Measurements from ENCODE around the gene OSBPL9.

The OSBPL9 gene

GRCh38 chr1:51735746-51736254 lies 118.9 kb downstream of the OSBPL9 start:
- no peak overlapping the region for H3K27ac ChIP-seq
- no peaks in the 10 kb centered on the region for H3K36me3 ChIP-seq
- no peaks in the 10 kb centered on the region for H3K9me3 ChIP-seq
- H3K4me3 ChIP-seq (ENCODE audit: low read depth in 1 of 2, low read length in 1 of 2), result no peak overlapping the region
- TF ChIP-seq CTCF (IDR thresholded peaks at IDR 0.05), result no peak
- H3K27me3 ChIP-seq, result no peaks in the 10 kb centered on the region
- peaks cover 0 to 4% of the 10 kb centered on the region in 2 experiments for H3K4me1 ChIP-seq (ENCODE audit: control insufficient read depth in 1 of 2, insufficient read depth in 1 of 2, low read depth in 1 of 2, low read length in 1 of 2)

DNA sequence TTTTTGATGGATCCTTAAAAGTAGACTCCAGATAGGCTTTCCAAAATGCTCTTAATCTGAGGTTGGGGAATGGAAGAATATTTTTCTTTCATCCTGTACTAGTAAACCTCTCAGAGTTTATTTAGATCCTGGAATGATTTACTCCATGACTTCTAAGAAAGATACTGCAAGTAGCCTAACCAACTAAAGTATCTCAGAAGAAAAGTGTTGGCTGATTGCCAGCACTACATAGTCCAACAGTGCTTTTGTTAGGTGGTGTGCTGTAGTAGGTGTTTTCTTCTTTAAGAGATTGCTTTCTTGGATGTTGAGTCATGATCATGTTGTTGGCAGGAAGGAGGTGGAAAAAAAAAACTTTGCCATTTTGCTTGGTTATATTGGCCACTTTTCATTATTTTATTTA lies 119.8 kb downstream of the OSBPL9 start:
- H3K9me3 ChIP-seq, result no peaks in the 10 kb centered on the region
- no peak overlapping the region for H3K27ac ChIP-seq
- H3K4me3 ChIP-seq (ENCODE audit: low read depth in 1 of 2, low read length in 1 of 2), result no peak overlapping the region
- no peak for TF ChIP-seq CTCF (IDR thresholded peaks at IDR 0.05)
- no peaks in the 10 kb centered on the region for H3K36me3 ChIP-seq
- peaks cover 0 to 9% of the 10 kb centered on the region in 2 experiments for H3K4me1 ChIP-seq (ENCODE audit: control insufficient read depth in 1 of 2, insufficient read depth in 1 of 2, low read depth in 1 of 2, low read length in 1 of 2)
- no peaks in the 10 kb centered on the region for H3K27me3 ChIP-seq

GRCh38 chr1:51738681-51739080 lies 121.8 kb downstream of the OSBPL9 start:
- H3K36me3 ChIP-seq, result no peaks in the 10 kb centered on the region
- TF ChIP-seq CTCF (IDR thresholded peaks at IDR 0.05), result no peak
- H3K27me3 ChIP-seq, result no peaks in the 10 kb centered on the region
- no peak overlapping the region for H3K27ac ChIP-seq
- H3K9me3 ChIP-seq, result no peaks in the 10 kb centered on the region
- peaks cover 0 to 9% of the 10 kb centered on the region in 2 experiments for H3K4me1 ChIP-seq (ENCODE audit: control insufficient read depth in 1 of 2, insufficient read depth in 1 of 2, low read depth in 1 of 2, low read length in 1 of 2)
- H3K4me3 ChIP-seq (ENCODE audit: low read depth in 1 of 2, low read length in 1 of 2), result no peak overlapping the region

DNA sequence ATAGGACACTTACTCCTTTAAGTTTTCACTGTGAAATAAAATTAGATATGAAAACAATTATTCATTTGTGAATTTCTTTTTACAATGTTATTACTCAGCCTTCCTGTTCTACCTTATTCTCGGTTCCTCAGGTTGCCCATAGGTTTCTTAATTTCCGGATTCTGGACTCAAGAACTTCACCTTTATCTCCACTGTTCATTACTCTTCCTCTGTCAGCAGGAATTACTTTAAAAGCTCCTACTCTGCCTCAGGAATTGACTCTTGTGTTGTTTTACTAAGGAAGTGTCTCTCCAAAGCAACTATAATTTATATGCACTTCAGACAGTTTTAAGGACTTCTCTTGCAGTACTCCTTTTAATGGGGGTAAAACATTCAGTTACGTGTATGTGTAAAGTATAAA lies 123.8 kb downstream of the OSBPL9 start:
- Histone ChIP-seq H3K9me3 (no peaks in the 10 kb centered on the region), H3K4me1 (ENCODE audit: control insufficient read depth in 1 of 2, insufficient read depth in 1 of 2, low read depth in 1 of 2, low read length in 1 of 2) (peaks cover 0 to 9% of the 10 kb centered on the region in 2 experiments), H3K27me3 (no peaks in the 10 kb centered on the region), H3K36me3 (no peaks in the 10 kb centered on the region), H3K4me3 (ENCODE audit: low read depth in 1 of 2, low read length in 1 of 2) (no peak overlapping the region), H3K27ac (peak overlapping the region; percentile 45)
- TF ChIP-seq CTCF (IDR thresholded peaks at IDR 0.05), result no peak

DNA sequence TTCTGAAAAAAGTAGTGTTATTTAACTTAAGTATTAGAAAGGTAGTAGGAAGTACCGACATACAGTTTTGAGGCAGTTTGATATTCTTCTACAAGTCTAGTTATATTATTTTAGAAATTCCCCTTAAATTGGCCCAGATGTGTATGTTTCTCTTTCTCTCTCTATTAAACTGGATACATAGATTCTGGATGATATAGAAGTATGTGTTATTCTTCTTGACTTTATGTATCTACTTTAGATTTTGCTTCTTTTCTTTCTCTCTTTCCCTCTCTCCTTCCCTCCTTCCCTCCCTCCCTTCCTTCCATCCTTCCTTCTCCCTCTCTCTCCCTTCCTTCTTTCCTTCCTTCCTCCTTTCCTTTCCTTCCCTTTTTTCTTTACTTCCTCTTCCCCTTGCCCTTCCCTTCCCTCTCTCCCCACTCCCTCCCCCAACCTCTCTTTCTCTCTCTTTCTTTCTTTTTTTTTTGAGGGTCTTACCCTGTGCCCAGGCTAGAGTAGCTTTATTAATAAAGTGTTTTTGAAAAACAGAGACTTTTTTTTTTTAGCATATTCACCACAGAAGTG lies 124.3 kb downstream of the OSBPL9 start:
- peak overlapping the region; percentile 45 for H3K27ac ChIP-seq
- H3K27me3 ChIP-seq, result no peaks in the 10 kb centered on the region
- no peak overlapping the region for H3K4me3 ChIP-seq (ENCODE audit: low read depth in 1 of 2, low read length in 1 of 2)
- no peak for TF ChIP-seq CTCF (IDR thresholded peaks at IDR 0.05)
- no peaks in the 10 kb centered on the region for H3K9me3 ChIP-seq
- H3K4me1 ChIP-seq (ENCODE audit: control insufficient read depth in 1 of 2, insufficient read depth in 1 of 2, low read depth in 1 of 2, low read length in 1 of 2), result peaks cover 0 to 9% of the 10 kb centered on the region in 2 experiments
- H3K36me3 ChIP-seq, result no peaks in the 10 kb centered on the region
